ENCODE results near the gene CITED1. TPM values are rescaled to one million over a fixed set of nuclear protein-coding genes. Genes with fewer than 3 reads are reported as not detected.

Gene CITED1
- total RNA-seq, 1 experiment from 2014 or later: not detected

Other genes starting within 250 kb of the CITED1 start
- gene RTL5, start 174.0 kb downstream of the CITED1 start, total RNA-seq (2014; rRNA removed; shearing (Covaris generic); ENCODE audit: low replicate concordance): 0.27 and 0.90 TPM in 2 replicates
- 7.1 and 9.1 TPM in 2 replicates for gene PIN4, start 124.2 kb downstream of the CITED1 start, total RNA-seq (2014; rRNA removed; shearing (Covaris generic); ENCODE audit: low replicate concordance)
- gene ERCC6L, start 66.9 kb downstream of the CITED1 start, total RNA-seq (2014; rRNA removed; shearing (Covaris generic); ENCODE audit: low replicate concordance): 3.4 and 5.5 TPM in 2 replicates
- gene RPS4X, start 28.7 kb downstream of the CITED1 start, total RNA-seq (2014; rRNA removed; shearing (Covaris generic); ENCODE audit: low replicate concordance): 822 and 904 TPM in 2 replicates

All from Caki2 (cell line).